Testis (tissue), 3 donors: Measurements from ENCODE around the gene MGLL. TPM values are rescaled to one million over a fixed set of nuclear protein-coding genes. Genes with fewer than 3 reads are reported as not detected.

Experiments used
- DNase-seq: peaks from one replicate; pipeline ENCODE4 v3.0.0-alpha.2; 2019
- H3K27ac ChIP-seq, 2 donors: fragments of 200-600 bp; sonication (generic); one replicate each; pipeline ENCODE4 v1.5.1; 2019
- H3K27me3 ChIP-seq: fragments of 200-600 bp; sonication (generic); one replicate; pipeline ENCODE4 v1.5.1; 2019
- H3K36me3 ChIP-seq: fragments of 200-600 bp; sonication (generic); one replicate; pipeline ENCODE4 v1.5.1; 2017; ENCODE audit warnings: low read depth; ENCODE audit errors: missing control alignments
- H3K4me1 ChIP-seq: fragments of 200-600 bp; sonication (generic); one replicate; pipeline ENCODE4 v1.5.1; 2019
- H3K4me3 ChIP-seq, 2 donors: fragments of 200-600 bp; sonication (generic); one replicate each; pipeline ENCODE4 v1.5.1; 2017 to 2019
- H3K9me3 ChIP-seq: fragments of 200-600 bp; sonication (generic); one replicate; pipeline ENCODE4 v1.5.1; 2017
- POLR2A ChIP-seq: fragments of 450-650 bp; IDR thresholded peaks from one replicate; pipeline ENCODE4 v1.6.1; 2017; ENCODE audit warnings: antibody characterized with exemption, mild to moderate bottlenecking, moderate library complexity
- WGBS, 2 donors: methylation state at CpG; one replicate each; pipeline ENCODE4 v1.1.5; 2018; 5-methylcytosine and 5-hydroxymethylcytosine counted together
- intact Hi-C: fragments of 100-400 bp; cut with DNase I; formaldehyde crosslinking; loops from one replicate; pipeline ENCODE4 v1.15.1; 2023; ENCODE audit warnings: low total_unique reads
- polyA plus RNA-seq: library from polyadenylated mRNA; stranded (reverse); fragments of 350-450 nt; fragmentation: Illumina TruSeq; extraction: RNeasy Lipid Tissue Mini Kit (QIAGEN cat#74804); gene quantifications from one replicate; pipeline ENCODE4 v1.2.3, GENCODE V29; 2014; ENCODE audit warnings: low read depth, low replicate concordance; ENCODE audit not compliant: insufficient read depth
- total RNA-seq, 2 donors: library from RNA; depleted of rRNA; stranded (reverse); fragments of >200 nt; gene quantifications; one replicate each; pipeline ENCODE4 v1.2.3, GENCODE V29; 2016
- TF ChIP-seq, protein P1 (sequence below), 3 experiments: fragments of 450-650 bp in 2 of 3; fragments of 200-600 bp in 1 of 3; sonication (generic) in 1 of 3; IDR thresholded peaks; one replicate each; pipeline ENCODE4 v1.5.1; 2016 to 2019; ENCODE audit warnings: antibody characterized with exemption in 3 of 3, mild to moderate bottlenecking in 2 of 3, moderate library complexity in 1 of 3

MGLL gene
- total and polyA plus RNA-seq, 3 donors from 2014 or later = 18.3 to 26.0 (median 19.2) TPM

DNA sequence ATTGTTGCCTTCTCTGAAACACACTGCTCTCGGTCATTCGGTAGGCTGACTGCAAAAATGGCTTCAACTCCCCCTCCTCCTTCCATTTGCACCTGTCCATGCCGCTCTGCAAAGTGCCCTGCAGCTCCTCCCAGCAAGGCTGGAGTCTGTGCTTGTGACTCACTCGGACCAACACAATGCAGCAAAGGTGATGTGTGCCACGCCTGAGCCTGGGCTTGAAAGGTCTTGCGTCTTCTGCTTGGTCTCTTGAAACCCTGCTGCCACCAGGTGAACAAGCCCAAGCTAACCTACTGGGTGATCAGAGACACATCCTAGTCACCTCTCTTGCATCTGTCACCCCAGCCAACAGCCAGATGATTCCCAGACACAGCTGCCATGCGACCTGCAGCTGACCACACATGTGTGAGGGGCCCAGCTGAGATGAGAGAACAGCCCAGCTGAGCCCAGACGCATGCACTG is 71.1 kb downstream of the MGLL start:
- intact Hi-C loops = no loop called here

DNA sequence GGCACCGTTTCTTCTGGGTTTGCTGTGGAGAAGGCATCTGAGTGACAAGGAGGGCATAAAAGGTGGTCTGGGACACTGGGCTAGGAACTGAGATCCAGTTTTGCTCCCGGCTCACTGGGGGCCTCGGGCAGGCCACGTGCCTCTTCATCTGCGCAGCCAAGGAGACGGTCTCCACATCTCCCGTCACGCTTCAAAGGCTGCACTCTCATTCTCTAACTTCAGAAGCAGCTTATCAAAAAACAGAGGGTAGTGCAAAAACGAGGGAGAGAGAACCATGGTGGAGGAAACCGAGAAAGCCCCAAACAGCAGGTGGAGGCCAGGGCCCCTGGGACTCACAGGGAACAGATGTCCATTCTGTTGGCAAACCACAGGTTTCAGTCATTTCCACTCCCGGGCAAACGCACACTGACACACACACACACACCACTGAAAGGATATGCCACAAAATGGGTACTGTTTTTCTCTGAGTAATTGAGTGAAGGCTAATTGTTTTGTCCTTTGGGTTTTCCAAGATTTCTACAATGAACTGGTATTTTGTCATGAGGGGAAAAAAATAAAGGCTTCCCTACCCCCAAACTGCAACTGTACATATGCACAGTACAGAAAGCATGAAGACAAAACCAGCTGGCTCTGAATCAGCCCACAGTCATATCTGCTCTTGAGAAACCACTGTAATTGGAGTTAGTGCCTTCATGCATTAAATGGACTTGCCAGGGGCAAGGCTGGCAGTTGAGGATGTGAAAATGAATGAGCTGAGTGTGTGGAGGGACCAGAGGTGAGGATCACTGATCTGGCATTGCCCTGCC is 71.9 kb downstream of the MGLL start:
- Histone ChIP-seq H3K27ac (no peak overlapping the region), H3K9me3 (no peaks in the 10 kb centered on the region), H3K4me1 (peaks cover 15% of the 10 kb centered on the region), H3K36me3 (no peaks in the 10 kb centered on the region), H3K27me3 (no peaks in the 10 kb centered on the region), H3K4me3 (no peak overlapping the region)
- no peak for DNase-seq
- WGBS, 2 donors = 82 to 86% methylated on average over 12 of the region's 12 CpGs
- intact Hi-C loops = no loop called here
- no peak for TF ChIP-seq POLR2A
- TF ChIP-seq, protein P1, sequence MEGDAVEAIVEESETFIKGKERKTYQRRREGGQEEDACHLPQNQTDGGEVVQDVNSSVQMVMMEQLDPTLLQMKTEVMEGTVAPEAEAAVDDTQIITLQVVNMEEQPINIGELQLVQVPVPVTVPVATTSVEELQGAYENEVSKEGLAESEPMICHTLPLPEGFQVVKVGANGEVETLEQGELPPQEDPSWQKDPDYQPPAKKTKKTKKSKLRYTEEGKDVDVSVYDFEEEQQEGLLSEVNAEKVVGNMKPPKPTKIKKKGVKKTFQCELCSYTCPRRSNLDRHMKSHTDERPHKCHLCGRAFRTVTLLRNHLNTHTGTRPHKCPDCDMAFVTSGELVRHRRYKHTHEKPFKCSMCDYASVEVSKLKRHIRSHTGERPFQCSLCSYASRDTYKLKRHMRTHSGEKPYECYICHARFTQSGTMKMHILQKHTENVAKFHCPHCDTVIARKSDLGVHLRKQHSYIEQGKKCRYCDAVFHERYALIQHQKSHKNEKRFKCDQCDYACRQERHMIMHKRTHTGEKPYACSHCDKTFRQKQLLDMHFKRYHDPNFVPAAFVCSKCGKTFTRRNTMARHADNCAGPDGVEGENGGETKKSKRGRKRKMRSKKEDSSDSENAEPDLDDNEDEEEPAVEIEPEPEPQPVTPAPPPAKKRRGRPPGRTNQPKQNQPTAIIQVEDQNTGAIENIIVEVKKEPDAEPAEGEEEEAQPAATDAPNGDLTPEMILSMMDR (IDR thresholded peaks at IDR 0.05) = no peak

More for the DNA sequence above, 71.1 kb downstream of the MGLL start:
- H3K4me1 ChIP-seq = peaks cover 15% of the 10 kb centered on the region
- no peak for TF ChIP-seq POLR2A
- TF ChIP-seq, protein P1 (IDR thresholded peaks at IDR 0.05) = no peak
- 92% methylated on average over 7 to 8 of the region's 8 CpGs for WGBS, 2 donors
- no peaks in the 10 kb centered on the region for H3K27me3 ChIP-seq
- H3K4me3 ChIP-seq = no peak overlapping the region
- DNase-seq = no peak
- H3K36me3 ChIP-seq = no peaks in the 10 kb centered on the region
- no peak overlapping the region for H3K27ac ChIP-seq
- no peaks in the 10 kb centered on the region for H3K9me3 ChIP-seq

DNA sequence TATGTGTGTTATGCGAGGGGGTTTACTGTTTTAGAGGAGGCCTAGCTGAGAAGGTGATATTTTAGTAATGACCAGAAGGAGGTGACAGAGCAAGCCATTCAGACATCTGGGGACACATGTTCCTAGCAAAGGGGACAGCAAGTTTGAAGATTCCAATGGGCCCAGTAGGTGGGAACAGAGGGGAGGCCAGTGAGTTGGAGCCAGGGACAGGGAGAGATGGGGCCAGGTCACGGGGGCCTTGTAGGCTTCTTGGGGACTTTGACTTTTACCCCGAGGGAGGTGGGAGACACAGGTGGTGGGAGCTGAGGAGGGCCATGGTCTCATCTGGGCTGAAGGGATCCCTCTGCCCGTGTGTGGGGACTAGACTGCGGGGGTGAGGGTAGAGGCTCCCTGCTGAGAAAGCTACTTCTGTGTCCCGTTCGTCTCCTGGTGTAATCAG is 72.5 kb downstream of the MGLL start:
- no peaks in the 10 kb centered on the region for H3K27me3 ChIP-seq
- DNase-seq = no peak
- WGBS, 2 donors = 86 to 91% methylated on average over 7 of the region's 7 CpGs
- intact Hi-C loops = no loop called here
- no peak overlapping the region for H3K4me3 ChIP-seq
- TF ChIP-seq, protein P1 (IDR thresholded peaks at IDR 0.05) = no peak
- no peak for TF ChIP-seq POLR2A
- no peaks in the 10 kb centered on the region for H3K9me3 ChIP-seq
- no peaks in the 10 kb centered on the region for H3K36me3 ChIP-seq
- H3K4me1 ChIP-seq = peaks cover 15% of the 10 kb centered on the region
- H3K27ac ChIP-seq = peak overlapping the region in 1 of 2 donors; percentile 36

DNA sequence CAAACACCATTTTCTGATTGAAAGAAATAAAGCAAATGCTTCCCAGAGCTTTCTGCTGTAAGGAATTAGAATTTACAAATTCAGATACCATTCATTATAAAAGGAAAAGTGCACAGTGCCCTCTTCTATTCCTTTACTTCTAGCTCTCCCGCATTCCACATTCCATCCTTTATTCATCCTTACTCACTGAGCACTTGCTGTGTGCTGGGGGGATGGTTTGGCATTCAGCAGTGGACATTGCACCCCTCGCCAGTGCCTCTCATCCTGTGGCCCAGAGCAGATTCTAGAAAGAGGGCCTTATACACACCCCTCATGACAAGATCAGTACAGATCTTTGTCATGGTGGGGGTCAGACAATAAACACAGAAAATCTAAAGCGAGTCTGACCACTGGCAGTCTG is 73.0 kb downstream of the MGLL start:
- WGBS, 2 donors = 88 to 90% methylated on average over 3 of the region's 3 CpGs
- H3K27me3 ChIP-seq = no peaks in the 10 kb centered on the region
- no peak overlapping the region for H3K4me3 ChIP-seq
- no peaks in the 10 kb centered on the region for H3K9me3 ChIP-seq
- peak overlapping the region in 1 of 2 donors; percentile 36 for H3K27ac ChIP-seq
- no peaks in the 10 kb centered on the region for H3K36me3 ChIP-seq
- peaks cover 15% of the 10 kb centered on the region for H3K4me1 ChIP-seq
- TF ChIP-seq POLR2A = no peak
- TF ChIP-seq, protein P1 (IDR thresholded peaks at IDR 0.05) = no peak
- intact Hi-C loops = no loop called here
- DNase-seq = no peak
